GM12865 (cell line): ENCODE results near the gene CCDC138.

Experiments
- DNase-seq: peaks from one replicate; pipeline ENCODE4 v3.0.0; 2010; ENCODE audit warnings: low read depth
- H3K4me3 ChIP-seq: 2 replicates; pipeline ENCODE4 v1.5.1; 2011; ENCODE audit warnings: mild to moderate bottlenecking, low read depth, low read length, control low read depth
- CTCF ChIP-seq: IDR thresholded peaks from 2 replicates; pipeline ENCODE4 v1.5.1; 2011; ENCODE audit warnings: low read length, control low read depth, low read depth, inconsistent platforms; ENCODE audit not compliant: insufficient read depth; ENCODE audit errors: missing control alignments

Gene CCDC138

GRCh38 chr2:108905176-108905575, 118.6 kb downstream of the CCDC138 start:
- TF ChIP-seq CTCF = no peak
- no peak for DNase-seq

GRCh38 chr2:108905906-108906305, 119.3 kb downstream of the CCDC138 start:
- no peak for DNase-seq
- no peak overlapping the region for H3K4me3 ChIP-seq
- no peak for TF ChIP-seq CTCF

More at GRCh38 chr2:108905176-108905575, 118.6 kb downstream of the CCDC138 start:
- no peak overlapping the region for H3K4me3 ChIP-seq

DNA sequence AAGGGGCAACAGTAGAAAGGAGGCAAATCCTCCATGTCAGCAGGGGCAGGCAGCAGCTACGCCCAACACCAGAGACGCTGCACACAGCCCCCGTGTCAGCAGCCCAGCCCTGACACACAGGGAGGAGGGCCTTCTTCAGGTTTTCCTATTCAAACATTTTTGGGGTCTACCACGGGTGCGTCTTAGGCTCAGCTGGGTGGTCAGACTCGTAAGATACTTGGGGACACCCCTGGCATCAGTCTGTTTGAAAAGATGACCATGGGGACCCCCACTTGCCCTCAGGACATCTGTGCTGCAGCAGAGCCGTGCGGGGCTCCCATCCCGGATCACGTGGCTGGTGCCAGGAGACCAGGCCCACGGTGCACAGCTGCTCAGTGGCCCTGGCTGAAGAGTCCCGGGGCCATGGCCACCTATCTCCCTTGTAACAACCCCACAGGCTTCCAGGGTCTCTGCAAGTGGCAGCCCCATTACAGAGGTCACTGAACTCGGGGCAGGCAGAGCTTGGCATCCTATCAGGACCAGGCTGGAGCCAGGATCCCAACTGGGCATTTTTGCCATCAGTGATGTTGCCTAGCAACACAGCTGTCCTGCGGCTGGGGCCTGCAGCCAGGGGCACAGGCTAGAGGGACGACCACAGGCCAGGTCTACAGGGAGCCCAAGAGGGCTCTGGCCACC, 120.0 kb downstream of the CCDC138 start:
- no peak for DNase-seq
- TF ChIP-seq CTCF = no peak
- H3K4me3 ChIP-seq = no peak overlapping the region

DNA sequence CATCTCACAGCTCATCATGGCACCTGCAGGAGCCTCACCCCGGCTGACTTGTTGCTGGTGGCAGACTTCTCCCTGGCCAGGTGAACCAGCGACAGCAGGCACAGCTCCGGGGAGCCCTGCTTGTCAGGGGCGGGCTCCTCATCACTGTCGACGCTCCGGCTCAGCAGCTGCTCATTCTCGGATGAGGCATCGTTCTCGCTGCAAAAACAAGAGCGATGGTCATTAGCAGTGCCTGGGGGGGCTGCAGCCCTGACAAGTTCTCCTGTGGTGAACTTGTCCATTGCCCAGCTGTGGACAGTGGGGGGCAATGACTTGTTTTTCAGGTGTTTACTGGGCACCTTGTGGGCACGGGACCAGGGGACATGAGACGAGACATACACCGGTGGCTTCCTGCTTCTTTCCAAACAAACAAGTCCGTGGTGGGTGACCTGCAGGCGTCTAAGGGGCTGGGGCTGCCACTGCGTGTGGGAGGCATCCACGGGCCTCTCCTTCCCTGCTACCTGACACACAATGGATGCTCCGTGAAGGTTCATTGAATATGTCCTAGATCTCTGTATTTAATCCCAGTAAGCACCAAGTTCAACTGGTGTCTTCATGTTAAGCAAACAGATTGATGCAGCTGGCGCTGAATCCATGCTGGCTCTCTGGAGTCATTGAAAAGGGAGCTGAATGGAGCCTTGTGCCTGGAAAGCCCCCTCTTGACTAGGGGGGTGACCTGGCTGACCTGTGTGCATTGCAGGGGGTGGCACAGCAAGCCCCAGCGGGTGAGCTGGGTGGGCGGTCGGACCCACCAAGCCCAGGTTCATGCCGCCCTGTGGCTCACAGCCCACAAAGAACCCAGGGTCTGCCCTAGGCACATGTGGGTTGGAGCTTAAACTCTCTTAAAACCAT, 121.5 kb downstream of the CCDC138 start:
- TF ChIP-seq CTCF = no peak
- no peak overlapping the region for H3K4me3 ChIP-seq
- no peak for DNase-seq

GRCh38 chr2:108908713-108909070, 122.1 kb downstream of the CCDC138 start:
- H3K4me3 ChIP-seq = no peak overlapping the region
- no peak for DNase-seq
- no peak for TF ChIP-seq CTCF

DNA sequence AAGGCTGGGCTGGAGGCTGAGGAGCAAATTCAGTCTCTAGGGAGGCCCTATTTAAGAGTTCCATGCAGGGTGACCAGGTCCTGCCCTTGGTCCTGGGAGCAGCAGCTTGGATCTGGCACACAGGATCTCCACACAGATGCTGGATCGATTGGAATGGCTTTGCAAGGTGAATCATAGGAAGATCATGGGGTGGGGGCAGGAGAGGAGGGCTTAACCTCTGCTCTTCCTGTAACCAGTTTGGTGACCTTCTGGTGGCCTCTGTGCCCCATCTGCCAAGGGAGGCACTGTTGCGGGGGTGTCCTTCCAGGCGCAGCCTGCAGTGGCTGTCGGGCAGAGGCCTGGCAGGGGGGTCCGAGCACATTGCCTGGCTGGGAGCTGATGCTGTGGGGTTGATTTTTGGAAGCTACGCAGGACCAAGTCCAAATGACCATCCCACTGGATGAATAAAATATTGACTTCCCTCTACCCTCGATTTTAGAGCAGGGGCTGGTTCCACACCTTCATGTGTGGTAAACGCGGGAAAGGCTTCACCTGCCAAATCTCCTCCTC, 122.8 kb downstream of the CCDC138 start:
- no peak for DNase-seq
- TF ChIP-seq CTCF = no peak
- H3K4me3 ChIP-seq = no peak overlapping the region
